ENCODE data around the gene CRYGN. TPM values are rescaled to one million over a fixed set of nuclear protein-coding genes. Genes with fewer than 3 reads are reported as not detected.

CRYGN gene
- total and polyA plus RNA-seq, 2 experiments from 2014 or later = 0.59 to 1.5 TPM

DNA sequence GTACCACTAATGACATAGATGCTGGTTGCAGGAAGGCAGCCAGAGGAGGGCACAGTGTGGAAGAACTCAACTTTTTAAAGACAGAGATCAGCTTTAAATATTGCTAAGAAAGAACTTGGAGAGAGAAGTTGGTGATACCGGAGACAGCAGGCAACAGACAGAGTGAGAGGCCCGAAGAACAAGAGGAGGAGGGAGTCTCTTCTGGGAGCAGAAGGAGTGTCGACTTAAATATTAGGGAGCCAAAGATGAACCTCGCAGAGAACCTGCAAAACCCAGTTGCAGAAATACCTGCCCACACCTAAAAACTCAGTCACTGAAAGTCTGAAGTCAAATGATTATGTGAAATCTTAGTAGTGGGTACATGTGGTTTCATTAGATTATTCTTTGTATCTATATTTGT is 26.7 kb downstream of the CRYGN start:
- ATAC-seq = no peak
- H3K79me2 ChIP-seq (replicated peaks; ENCODE audit: insufficient read depth) = no peaks in the 10 kb centered on the region; the same call in 1 of the 2 replicates
- no peak overlapping the region for H2AFZ ChIP-seq
- Mint-ChIP-seq H3K27me3 (ENCODE audit: insufficient read depth, low read depth, poor library complexity) (peaks cover 43% of the 10 kb centered on the region), H3K4me1 (peaks cover 40% of the 10 kb centered on the region), H3K27ac (no peak overlapping the region), H3K9me3 (peaks cover 4% of the 10 kb centered on the region; the same call in 1 of the 3 replicates), H3K36me3 (ENCODE audit: low read depth) (peaks cover 3% of the 10 kb centered on the region; the same call in 1 of the 3 replicates), H3K4me3 (no peak overlapping the region)
- peaks cover 34% of the 10 kb centered on the region for H3K4me1 ChIP-seq (ENCODE audit: insufficient read depth)
- peaks cover 57% of the 10 kb centered on the region for H3K27me3 ChIP-seq (ENCODE audit: insufficient read depth)
- no peaks in the 10 kb centered on the region for H3K9me2 ChIP-seq (ENCODE audit: insufficient read depth)
- H3K27ac ChIP-seq (ENCODE audit: low read depth) = no peak overlapping the region
- peaks cover 3% of the 10 kb centered on the region for H4K20me1 ChIP-seq (replicated peaks; ENCODE audit: insufficient read depth)
- peak; percentile 0 for DNase-seq (ENCODE audit: low spot score)
- no peaks in the 10 kb centered on the region for H3K36me3 ChIP-seq (ENCODE audit: insufficient read depth)
- H3K4me2 ChIP-seq = no peak overlapping the region
- TF ChIP-seq NANOG (IDR thresholded peaks at IDR 0.05; ENCODE audit: borderline replicate concordance) (no peak), CREB1 (CRISPR knock-in tag; IDR thresholded peaks at IDR 0.05; ENCODE audit: low read depth) (no peak), JUNB (IDR thresholded peaks at IDR 0.05; ENCODE audit: unreplicated experiment) (no peak), ZNF331 (CRISPR knock-in tag; IDR thresholded peaks at IDR 0.05; ENCODE audit: low read depth) (no peak), STAT1 (IDR thresholded peaks at IDR 0.05; ENCODE audit: unreplicated experiment) (no peak), EZH2 (IDR thresholded peaks at IDR 0.05; ENCODE audit: low read depth, unreplicated experiment) (no peak), ZNF114 (CRISPR knock-in tag; IDR thresholded peaks at IDR 0.05) (no peak), POLR2AphosphoS5 (IDR thresholded peaks at IDR 0.05; ENCODE audit: low read depth) (no peak), EZH2phosphoT487 (IDR thresholded peaks at IDR 0.05; ENCODE audit: unreplicated experiment) (no peak)
- TF ChIP-seq, protein P1, sequence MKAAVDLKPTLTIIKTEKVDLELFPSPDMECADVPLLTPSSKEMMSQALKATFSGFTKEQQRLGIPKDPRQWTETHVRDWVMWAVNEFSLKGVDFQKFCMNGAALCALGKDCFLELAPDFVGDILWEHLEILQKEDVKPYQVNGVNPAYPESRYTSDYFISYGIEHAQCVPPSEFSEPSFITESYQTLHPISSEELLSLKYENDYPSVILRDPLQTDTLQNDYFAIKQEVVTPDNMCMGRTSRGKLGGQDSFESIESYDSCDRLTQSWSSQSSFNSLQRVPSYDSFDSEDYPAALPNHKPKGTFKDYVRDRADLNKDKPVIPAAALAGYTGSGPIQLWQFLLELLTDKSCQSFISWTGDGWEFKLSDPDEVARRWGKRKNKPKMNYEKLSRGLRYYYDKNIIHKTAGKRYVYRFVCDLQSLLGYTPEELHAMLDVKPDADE (IDR thresholded peaks at IDR 0.05) = no peak
- TF ChIP-seq, protein P2, sequence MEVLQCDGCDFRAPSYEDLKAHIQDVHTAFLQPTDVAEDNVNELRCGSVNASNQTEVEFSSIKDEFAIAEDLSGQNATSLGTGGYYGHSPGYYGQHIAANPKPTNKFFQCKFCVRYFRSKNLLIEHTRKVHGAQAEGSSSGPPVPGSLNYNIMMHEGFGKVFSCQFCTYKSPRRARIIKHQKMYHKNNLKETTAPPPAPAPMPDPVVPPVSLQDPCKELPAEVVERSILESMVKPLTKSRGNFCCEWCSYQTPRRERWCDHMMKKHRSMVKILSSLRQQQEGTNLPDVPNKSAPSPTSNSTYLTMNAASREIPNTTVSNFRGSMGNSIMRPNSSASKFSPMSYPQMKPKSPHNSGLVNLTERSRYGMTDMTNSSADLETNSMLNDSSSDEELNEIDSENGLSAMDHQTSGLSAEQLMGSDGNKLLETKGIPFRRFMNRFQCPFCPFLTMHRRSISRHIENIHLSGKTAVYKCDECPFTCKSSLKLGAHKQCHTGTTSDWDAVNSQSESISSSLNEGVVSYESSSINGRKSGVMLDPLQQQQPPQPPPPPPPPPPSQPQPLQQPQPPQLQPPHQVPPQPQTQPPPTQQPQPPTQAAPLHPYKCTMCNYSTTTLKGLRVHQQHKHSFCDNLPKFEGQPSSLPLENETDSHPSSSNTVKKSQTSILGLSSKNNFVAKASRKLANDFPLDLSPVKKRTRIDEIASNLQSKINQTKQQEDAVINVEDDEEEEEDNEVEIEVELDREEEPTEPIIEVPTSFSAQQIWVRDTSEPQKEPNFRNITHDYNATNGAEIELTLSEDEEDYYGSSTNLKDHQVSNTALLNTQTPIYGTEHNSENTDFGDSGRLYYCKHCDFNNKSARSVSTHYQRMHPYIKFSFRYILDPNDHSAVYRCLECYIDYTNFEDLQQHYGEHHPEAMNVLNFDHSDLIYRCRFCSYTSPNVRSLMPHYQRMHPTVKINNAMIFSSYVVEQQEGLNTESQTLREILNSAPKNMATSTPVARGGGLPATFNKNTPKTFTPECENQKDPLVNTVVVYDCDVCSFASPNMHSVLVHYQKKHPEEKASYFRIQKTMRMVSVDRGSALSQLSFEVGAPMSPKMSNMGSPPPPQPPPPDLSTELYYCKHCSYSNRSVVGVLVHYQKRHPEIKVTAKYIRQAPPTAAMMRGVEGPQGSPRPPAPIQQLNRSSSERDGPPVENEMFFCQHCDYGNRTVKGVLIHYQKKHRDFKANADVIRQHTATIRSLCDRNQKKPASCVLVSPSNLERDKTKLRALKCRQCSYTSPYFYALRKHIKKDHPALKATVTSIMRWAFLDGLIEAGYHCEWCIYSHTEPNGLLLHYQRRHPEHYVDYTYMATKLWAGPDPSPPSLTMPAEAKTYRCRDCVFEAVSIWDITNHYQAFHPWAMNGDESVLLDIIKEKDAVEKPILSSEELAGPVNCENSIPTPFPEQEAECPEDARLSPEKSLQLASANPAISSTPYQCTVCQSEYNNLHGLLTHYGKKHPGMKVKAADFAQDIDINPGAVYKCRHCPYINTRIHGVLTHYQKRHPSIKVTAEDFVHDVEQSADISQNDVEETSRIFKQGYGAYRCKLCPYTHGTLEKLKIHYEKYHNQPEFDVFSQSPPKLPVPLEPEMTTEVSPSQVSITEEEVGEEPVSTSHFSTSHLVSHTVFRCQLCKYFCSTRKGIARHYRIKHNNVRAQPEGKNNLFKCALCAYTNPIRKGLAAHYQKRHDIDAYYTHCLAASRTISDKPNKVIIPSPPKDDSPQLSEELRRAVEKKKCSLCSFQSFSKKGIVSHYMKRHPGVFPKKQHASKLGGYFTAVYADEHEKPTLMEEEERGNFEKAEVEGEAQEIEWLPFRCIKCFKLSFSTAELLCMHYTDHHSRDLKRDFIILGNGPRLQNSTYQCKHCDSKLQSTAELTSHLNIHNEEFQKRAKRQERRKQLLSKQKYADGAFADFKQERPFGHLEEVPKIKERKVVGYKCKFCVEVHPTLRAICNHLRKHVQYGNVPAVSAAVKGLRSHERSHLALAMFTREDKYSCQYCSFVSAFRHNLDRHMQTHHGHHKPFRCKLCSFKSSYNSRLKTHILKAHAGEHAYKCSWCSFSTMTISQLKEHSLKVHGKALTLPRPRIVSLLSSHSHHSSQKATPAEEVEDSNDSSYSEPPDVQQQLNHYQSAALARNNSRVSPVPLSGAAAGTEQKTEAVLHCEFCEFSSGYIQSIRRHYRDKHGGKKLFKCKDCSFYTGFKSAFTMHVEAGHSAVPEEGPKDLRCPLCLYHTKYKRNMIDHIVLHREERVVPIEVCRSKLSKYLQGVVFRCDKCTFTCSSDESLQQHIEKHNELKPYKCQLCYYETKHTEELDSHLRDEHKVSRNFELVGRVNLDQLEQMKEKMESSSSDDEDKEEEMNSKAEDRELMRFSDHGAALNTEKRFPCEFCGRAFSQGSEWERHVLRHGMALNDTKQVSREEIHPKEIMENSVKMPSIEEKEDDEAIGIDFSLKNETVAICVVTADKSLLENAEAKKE (CRISPR knock-in tag; IDR thresholded peaks at IDR 0.05) = no peak
- TF ChIP-seq, protein P3, sequence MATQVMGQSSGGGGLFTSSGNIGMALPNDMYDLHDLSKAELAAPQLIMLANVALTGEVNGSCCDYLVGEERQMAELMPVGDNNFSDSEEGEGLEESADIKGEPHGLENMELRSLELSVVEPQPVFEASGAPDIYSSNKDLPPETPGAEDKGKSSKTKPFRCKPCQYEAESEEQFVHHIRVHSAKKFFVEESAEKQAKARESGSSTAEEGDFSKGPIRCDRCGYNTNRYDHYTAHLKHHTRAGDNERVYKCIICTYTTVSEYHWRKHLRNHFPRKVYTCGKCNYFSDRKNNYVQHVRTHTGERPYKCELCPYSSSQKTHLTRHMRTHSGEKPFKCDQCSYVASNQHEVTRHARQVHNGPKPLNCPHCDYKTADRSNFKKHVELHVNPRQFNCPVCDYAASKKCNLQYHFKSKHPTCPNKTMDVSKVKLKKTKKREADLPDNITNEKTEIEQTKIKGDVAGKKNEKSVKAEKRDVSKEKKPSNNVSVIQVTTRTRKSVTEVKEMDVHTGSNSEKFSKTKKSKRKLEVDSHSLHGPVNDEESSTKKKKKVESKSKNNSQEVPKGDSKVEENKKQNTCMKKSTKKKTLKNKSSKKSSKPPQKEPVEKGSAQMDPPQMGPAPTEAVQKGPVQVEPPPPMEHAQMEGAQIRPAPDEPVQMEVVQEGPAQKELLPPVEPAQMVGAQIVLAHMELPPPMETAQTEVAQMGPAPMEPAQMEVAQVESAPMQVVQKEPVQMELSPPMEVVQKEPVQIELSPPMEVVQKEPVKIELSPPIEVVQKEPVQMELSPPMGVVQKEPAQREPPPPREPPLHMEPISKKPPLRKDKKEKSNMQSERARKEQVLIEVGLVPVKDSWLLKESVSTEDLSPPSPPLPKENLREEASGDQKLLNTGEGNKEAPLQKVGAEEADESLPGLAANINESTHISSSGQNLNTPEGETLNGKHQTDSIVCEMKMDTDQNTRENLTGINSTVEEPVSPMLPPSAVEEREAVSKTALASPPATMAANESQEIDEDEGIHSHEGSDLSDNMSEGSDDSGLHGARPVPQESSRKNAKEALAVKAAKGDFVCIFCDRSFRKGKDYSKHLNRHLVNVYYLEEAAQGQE (IDR thresholded peaks at IDR 0.05; ENCODE audit: unreplicated experiment) = no peak
- TF ChIP-seq, protein P4, sequence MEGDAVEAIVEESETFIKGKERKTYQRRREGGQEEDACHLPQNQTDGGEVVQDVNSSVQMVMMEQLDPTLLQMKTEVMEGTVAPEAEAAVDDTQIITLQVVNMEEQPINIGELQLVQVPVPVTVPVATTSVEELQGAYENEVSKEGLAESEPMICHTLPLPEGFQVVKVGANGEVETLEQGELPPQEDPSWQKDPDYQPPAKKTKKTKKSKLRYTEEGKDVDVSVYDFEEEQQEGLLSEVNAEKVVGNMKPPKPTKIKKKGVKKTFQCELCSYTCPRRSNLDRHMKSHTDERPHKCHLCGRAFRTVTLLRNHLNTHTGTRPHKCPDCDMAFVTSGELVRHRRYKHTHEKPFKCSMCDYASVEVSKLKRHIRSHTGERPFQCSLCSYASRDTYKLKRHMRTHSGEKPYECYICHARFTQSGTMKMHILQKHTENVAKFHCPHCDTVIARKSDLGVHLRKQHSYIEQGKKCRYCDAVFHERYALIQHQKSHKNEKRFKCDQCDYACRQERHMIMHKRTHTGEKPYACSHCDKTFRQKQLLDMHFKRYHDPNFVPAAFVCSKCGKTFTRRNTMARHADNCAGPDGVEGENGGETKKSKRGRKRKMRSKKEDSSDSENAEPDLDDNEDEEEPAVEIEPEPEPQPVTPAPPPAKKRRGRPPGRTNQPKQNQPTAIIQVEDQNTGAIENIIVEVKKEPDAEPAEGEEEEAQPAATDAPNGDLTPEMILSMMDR (conservative IDR thresholded peaks at IDR 0.05; ENCODE audit: low read depth in 2 of 2) = no peak
- H3F3A ChIP-seq (replicated peaks; ENCODE audit: low read depth) = peaks cover 4% of the 10 kb centered on the region; the same call in 1 of the 2 replicates
- H3K4me3 ChIP-seq = no peak overlapping the region

Measured in GM23338 (cell line).